Left forelimb (tissue), 1 donor: ENCODE data around the gene ILKAP.

Experiments used
- DNase-seq: peaks from one replicate; pipeline ENCODE4 v3.0.0-alpha.2; 2018; ENCODE audit warnings: low spot score

The ILKAP gene

DNA sequence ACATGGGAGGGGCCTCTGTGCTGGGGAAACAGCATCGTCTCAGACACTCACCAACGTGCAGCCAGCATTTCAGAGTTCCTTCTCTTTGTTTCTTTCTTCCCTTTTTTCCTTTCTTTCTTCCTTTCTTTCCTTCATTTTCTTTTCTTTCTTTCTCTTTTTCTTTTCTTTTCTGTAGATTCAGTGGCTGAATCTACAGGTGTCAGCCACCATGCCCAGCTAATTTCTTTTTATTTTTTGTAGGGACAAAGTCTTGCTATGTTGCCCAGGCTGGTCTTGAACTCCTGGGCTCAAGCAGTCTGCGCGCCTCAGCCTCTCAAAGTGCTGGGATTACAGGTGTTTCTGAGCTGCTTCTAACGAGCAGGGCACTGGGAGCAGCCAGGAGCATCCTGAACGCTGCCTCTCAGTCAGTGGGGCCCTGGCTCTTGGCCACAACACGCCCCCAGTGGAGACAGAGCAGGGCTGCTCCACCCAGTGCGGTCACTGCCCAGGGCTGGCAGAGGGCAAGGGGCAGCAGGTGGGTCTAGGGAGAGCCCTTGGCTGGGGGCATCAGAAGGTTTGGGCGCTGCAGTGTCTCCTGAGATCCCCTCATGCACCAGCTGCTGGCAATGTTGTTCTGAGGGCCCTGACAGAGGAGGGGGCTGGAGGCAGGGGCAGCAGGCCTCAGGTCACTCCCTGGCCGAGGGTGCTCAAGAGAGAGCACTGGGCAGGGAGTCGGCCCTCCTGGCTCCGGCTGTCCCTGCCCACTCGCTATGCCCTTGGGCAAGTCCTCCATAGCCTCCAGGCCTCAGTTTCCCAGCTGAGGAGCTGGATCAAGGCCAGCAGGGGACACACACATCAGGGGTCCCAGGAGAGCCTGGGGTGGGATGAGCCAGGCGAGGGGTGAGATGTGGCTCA lies 69.7 kb downstream of the ILKAP start:
- DNase-seq = no peak

DNA sequence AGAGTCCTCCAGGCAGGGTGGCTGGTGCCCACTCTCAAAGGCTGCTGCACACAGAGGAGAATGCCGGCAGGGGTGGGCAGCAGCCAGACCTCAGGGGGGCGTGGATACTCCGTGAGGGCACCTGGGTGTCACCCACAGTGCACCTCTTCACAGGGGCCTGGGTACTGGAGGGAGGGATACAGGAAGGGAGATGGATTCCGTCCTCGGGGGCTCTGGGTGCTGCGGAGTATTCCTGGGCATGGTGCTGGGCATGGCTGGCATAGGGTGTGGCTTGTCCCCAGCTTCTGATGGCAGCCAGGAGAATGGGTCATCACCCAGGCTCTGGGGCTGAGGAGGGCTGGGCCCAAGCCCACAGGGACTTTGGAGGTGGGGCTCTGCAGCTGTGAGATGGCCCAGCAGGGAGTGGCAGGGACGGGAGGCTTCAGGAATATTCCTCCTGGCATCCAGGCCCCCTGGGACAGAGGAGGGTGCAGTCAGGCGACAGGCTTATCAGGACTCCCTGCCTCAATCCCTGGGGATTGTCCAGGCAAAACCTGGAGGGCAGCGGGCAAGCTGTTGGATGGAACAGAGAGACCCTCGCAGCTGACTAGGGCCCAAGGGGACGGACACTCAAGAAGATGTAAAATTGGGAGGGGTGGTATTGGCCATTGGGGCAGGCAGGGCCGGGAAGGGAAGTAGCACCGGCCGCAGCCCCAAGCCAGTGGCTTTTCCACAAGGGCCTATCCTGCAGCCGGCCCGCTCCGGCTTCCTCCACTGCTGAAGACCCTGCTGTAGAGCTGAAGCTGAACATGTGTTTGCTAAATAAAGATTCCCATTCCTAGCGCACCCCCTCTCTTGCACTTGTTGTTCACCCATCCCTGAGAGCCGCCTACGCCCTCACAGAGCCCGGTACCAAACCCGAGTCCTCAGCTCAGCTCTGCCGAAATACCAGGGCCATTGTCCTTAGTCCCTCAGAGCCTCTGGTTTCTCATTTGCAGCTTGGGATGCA lies 70.7 kb downstream of the ILKAP start:
- DNase-seq = no peak

DNA sequence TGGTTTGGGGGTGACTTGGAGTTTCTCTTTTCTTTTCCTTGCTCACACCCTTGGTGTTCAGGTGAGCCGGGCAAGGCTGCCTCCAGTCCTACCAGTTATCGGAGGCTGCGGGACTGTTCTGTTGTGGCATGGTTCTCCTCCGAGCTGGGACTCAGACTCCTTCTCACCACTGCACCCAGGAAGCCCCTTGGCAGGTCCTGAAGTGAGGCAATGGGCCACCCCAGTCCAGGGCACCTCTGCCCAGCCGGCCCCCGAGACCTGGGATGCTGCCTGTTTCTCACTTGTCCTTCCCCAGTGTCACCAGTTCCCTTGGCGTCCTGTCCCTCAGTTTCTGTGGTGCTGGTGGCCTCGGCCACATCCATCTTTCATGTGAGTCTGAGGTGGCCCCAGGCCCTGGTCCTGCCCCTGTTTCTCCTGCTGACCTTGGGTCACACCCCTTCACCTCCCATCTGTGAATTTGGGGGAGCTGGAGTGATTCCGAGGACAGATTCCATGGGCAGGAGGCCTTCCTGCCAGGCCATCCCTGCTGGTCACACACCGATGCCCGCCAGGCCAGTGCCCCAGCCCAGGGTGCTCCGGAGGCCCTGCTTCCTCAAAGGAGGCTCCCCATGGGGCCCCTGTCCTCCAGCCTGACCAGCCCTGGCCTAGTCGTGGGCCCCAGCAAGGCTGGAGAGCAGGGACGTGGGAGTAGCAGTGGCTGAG lies 71.6 kb downstream of the ILKAP start:
- no peak for DNase-seq

DNA sequence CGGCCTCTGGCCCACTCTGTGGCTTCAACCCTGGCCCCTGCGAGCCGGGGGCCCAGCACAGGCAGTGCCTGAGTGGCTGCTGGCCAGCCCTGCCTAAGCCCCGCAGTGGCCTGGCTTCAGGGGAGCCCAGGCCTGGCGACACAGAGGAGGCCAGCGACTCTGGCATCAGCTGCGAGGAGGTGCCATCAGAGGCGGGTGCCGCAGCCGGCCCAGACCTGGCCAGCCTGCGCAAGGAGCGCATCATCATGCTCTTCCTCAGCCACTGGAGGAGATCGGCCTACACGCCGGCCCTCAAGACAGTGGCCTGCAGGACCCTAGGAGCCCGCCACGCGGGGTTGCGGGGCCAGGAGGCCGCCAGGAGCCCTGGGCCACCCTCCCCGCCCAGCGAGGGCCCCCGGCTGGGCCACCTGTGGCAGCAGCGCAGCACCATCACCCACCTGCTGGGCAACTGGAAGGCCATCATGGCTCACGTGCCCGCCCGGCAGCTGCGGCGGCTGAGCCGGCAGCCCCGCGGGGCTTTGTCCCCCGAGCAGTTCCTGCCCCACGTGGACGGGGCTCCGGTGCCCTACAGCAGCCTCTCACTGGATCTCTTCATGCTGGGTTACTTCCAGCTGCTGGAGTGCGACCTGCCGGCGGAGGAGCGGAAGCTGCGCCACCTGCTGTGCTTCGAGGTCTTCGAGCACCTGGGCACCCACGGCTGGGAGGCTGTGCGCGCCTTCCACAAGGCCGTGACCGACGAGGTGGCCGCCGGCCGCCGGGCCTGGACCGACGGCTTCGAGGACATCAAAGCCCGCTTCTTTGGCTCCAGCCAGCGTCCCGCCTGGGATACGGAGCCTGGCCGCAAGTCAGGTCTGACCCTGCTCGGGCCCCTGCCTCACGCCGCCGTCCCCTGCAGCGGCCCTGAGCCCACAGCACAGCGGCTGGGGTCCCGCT lies 72.5 kb downstream of the ILKAP start:
- DNase-seq = no peak

DNA sequence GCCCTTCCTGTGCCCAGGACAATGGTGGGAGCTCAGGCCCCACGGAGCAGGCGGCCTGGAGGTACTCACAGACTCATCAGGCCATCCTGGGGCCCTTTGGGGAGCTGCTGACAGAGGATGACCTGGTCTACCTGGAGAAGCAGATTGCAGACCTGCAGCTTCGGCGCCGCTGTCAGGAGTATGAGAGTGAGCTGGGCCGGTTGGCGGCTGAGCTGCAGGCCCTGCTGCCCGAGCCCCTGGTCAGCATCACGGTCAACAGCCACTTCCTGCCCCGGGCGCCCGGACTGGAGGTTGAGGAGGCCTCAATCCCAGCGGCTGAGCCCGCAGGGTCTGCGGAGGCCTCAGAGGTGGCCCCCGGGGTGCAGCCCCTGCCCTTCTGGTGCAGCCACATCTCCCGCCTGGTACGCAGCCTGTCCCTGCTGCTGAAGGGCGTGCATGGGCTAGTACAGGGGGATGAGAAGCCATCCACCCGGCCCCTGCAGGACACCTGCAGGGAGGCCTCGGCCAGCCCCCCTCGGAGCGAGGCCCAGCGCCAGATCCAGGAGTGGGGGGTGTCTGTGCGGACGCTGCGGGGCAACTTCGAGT lies 73.3 kb downstream of the ILKAP start:
- DNase-seq = no peak

DNA sequence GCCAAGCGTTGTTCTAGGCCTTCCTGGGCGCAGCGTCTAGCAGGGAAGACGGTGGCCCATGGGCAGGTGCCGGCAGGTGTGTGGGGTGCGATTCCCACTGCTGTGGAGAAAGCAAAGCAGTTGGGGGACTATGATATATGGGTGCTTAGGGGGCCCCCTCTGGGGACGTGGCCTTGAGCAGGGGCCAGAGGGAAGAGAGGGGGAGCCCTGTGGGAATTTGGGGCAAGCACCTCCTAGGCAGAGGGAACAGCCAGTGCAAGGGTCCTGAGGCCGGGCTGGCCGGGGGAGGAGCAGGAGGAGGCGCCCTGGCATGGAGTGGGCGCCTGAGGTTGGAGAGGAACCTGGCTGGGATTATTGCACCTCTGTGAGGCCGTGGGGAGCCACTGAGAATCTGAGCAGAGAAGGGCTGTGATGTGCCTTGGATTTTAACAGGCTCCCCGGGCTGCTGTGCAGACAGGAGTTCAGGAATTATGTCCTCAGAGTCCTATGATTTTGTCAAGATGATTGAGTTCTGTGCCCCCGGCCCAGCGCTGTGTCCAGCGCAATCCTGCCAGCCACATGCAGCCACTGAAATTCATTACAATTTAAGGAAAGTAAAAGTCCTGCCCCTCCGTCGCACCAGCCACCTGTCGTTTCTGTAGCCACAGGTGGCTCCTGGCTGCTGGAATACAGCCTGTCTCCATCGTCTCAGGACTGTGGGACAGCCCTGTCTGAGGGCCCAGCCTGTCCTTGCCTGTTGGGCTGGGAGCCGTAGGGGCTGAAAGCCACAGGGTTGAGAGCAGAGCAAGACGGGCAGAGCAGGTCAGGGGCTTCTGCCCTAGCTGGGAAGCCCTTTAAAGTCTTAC lies 74.1 kb downstream of the ILKAP start:
- no peak for DNase-seq

DNA sequence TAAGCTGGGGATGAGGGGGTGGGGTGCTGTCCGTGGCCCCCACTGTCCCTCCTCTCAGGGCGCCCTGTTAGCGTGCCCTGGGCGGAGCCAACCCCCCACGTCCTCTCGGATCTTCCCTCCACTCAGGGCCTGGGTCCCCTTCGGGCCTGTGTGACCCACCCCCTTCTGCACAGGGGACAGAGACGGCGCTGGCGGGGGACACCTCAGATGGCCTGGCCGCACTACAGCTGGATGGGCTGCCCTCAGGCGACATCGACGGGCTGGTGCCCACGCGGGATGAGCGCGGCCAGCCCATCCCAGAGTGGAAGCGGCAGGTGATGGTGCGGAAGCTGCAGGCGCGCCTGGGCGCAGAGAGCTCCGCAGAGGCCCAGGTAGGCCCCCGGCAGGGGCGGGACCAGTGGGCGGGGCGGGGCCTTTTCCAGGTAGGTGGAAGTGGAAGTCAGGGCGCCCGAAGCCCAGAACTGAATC lies 74.9 kb downstream of the ILKAP start:
- no peak for DNase-seq

DNA sequence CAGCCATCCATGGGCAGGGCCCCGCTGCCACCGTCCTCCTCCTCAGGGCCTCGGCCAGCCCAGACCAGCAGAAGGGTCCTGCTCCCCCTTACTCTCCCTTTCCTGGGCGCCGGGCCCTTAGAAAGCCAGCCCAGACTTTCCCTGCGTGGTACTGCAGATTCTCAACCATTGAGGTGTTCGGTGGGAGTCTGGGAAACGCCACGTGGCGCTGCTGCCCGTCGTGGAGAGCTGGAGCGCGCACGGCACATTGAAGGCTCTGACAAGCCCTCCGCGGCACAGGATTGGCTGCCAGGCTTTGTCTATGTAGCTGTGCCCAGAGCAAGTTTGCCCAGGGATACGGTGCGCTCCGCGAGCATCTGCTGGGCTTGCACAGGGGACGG lies 75.4 kb downstream of the ILKAP start:
- no peak for DNase-seq

DNA sequence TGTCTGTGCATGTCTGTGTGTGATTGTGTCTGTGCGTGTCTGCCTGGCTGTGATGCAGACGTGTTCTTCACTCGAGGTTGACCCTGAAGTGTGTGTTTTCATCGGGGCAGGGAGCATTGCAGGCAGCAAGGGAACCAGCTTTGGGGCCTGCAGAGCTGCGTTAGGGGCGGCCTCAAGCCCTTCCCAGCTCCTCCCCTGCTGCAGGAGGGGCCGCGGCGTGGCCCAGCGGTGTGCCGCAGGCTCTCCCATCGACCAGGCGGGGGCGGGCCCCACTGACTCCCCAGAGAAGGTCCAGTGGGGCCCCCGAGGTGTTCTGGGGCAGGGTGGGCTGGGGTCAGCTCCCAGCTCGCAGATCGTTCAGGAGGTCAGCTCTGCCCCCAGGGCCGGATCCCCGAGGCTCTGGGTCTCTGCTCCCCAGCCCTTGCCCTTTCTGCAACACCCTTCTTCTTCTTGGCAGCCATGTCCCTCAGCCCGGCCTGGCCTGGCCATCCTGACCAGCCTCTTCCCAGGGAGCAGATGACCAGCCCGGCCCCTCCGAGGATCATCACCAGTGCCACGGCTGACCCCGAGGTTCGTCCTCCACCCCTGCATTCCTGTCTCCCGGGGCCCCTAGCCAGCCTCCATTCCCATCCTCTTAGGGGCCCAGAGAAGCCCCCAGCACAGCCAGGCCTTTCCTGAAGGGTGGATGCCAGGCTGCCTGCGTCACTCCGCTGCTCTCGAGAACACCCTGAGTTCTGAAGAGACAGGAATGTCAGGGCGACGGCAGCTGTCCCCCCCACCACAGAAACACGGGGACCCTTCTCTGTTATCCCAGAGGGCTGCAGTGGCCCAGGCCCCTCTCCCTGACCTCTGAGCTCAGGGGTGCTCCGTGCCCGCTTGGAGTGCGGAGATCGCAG lies 76.1 kb downstream of the ILKAP start:
- no peak for DNase-seq

DNA sequence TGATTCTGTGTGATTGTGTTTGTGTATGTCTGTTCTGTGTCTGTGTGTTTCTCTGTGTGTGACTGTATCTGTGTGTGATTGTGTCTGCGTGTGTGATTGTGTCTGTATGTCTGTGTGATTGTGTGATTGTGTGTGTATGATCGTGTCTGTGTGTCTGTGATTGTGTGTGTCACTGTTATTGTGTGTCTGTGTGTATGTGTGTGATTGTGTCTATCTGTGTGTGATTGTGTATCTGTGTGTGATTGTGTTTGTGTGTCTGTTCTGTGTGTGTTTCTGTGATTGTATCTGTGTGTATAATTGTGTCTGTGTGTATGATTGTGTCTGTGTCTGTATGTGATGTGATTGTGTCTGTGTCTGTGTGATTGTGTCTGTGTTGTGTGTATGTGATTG lies 76.7 kb downstream of the ILKAP start:
- DNase-seq = no peak

DNA sequence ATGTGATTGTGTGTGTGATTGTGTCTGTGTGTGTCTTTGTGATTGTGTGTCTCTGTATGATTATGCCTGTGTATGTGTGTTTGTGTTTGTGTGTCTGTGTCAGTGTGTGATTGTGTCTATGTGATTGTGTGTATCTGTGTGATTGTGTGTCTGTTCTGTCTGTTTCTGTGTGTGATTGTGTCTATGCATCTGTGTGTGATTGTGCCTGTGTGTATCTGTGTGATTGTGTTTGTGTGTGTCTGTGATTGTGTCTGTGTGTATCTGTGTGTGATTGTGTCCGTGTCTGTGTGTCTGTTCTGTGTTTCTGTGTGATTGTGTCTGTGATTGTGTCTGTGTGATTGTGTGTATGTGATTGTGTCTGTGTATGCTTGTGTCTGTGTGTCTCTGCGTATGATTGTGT lies 77.2 kb downstream of the ILKAP start:
- no peak for DNase-seq

DNA sequence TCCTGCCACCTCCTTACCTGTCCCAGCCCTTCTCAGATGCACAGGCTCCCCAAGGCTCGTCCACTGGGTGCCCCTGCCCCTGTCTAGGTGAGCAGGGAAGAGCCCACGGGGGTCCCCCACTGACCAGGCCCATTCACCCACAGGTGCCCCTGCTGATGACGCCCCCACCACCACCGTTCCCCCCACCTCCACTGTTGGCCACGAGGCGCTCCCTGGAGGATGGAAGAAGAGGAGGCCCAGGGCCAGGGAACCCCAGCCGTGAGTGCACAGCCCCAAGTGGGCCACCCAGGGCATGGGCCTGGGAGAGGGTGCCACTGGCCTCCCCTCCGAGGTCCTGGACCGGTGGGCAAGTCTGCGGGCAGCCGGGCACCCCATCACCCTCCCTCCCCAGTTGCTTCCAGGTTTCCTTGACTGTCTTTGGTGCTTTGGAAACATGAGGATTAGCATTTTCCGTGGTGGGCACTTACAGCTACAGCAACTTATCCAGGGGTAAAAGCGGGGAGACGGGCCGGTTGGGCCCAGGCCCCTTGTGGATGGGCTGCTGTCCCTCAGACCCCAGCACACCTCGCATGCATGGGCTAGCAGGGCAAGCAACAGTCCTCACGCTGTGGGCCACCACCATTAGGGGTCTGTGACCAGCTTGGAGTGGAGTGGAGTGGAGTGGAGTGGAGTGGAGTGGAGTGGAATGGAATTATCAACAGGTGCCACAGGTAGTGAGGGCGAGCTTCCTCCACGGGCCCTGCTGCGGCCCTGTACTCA lies 78.2 kb downstream of the ILKAP start:
- DNase-seq = no peak

DNA sequence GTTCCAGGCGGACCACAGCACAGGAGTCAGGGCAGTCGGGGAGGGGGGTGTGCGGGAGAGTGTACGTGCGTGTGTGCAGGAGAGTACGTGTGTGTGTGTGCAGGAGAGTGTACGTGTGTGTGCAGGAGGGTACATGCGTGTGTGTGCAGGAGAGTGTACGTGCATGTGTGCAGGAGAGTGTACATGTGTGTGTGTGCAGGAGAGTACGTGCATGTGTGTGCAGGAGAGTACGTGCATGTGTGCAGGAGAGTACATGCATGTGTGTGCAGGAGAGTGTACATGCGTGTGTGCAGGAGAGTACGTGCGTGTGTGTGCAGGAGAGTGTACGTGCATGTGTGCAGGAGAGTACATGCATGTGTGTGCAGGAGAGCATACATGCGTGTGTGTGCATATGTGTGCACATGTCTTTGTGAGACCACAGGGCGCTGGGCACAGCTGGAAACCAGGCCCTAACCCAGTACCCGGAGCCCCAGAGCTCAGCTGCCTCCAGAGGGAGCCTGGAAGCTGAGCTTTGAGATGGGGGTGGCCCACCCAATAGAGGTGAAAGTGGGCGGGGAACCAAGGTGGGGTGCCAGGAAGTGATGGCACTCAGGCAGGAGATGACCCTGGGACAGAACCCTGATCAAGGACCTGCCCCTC lies 78.9 kb downstream of the ILKAP start:
- DNase-seq = no peak

DNA sequence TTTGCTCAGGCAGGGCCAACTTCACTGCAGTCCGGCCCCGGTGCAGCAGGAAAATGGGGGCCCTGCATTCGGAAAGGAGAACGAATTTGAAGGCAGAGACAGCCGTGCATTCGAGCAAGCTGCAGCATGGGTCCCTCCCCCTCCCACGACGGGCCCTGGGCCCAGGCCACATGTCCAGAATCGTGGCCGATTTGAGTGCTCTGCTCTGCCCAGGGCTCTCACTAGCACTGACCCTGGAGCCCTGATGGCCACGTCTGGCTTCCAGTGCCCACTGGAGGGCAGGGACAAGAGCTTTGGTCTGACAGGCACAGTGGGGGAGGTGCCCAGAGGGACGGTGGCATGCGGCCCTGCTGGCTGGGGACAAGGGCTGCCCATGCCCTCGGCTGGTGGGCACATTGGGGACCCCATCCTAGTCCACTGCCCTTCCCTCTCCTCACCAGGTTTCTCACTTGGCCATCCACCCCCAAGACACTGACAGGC lies 79.5 kb downstream of the ILKAP start:
- DNase-seq = no peak

DNA sequence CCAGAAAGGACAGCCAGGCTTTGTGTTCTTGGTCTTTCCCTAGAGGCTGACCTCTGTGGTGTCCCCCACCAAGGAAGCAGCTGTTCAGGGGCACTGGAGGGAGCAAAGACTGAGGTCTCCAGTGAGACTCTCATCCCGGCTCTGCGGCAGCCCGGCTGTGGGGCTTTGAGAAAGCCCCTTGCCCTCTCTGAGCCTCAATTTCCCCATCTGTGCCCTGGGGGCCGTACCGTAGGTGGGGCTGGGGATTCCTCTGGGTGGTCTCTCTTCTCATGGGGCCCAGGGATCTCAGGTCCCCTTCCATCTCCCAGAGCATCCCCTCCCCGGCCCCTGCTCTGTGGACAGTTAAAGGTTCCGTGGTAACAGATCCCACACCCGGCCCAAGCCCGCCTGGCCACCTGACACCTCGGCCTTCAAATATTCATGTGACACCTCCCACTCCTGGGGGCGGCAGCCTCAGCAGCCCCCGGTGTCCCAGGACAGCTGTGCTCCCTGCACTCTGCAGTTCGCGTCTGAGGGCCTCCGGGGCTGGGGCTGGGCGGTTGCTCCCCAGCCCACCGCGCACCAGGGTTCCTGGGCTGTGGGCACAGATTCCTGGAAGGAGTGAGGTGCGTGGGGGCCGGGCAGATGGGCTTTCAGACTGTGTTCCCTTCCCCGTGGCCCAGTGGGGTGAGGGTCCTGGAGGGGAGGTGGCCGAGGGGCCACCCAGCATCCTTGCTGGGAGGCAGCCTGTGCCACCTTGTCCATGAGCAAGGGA lies 80.1 kb downstream of the ILKAP start:
- DNase-seq = no peak
